PC-9 (cell line): ENCODE data around the gene ZP1. TPM values are rescaled to one million over a fixed set of nuclear protein-coding genes. Genes with fewer than 3 reads are reported as not detected.

Experiments used
- BruUV-seq: library from RNA; stranded (reverse); fragments of 400-500 nt; replicated peaks from 2 replicates; lab custom pipeline; 2021; lab: Mats Ljungman, UMichigan
- CTCF ChIA-PET: fragments of 300-600 bp; sonication (Branson Sonifier 250); formaldehyde crosslinking; loops from one replicate; lab custom pipeline; 2022; ENCODE audit warnings: antibody characterized with exemption; lab: Charles Lee
- POLR2A ChIA-PET: fragments of 300-600 bp; sonication (Branson Sonifier 250); formaldehyde crosslinking; loops from one replicate; lab custom pipeline; 2022; ENCODE audit warnings: antibody characterized with exemption; ENCODE audit not compliant: unreplicated experiment; lab: Charles Lee
- DNase-seq, 2 experiments: peaks; one replicate each; pipeline versions ENCODE4 v3.0.0 to v3.0.0-alpha.2; 2015 to 2022; ENCODE audit warnings: mixed read lengths in 1 of 2
- H2AFZ ChIP-seq: fragments of 200-600 bp; sonication (generic); 2 replicates; pipeline ENCODE4 v1.8.1; 2017; ENCODE audit warnings: antibody characterized with exemption
- H3F3A ChIP-seq: fragments of 200-600 bp; sonication (generic); 2 replicates; pipeline ENCODE4 v1.8.1; 2017; ENCODE audit warnings: antibody characterized with exemption, mild to moderate bottlenecking, low read depth; ENCODE audit not compliant: insufficient read depth
- H3K27ac ChIP-seq: fragments of 200-600 bp; sonication (generic); 2 replicates; pipeline ENCODE4 v1.6.1; 2016; ENCODE audit warnings: mixed run types
- H3K27me3 ChIP-seq: fragments of 200-600 bp; sonication (generic); 2 replicates; pipeline ENCODE4 v1.6.1; 2016; ENCODE audit warnings: low read depth, mixed run types; ENCODE audit not compliant: insufficient read depth
- H3K36me3 ChIP-seq: fragments of 200-600 bp; sonication (generic); 2 replicates; pipeline ENCODE4 v1.6.1; 2016; ENCODE audit warnings: low read depth, mixed run types
- H3K4me1 ChIP-seq: fragments of 200-600 bp; sonication (generic); replicated peaks from 2 replicates; pipeline ENCODE4 v1.6.1; 2016; ENCODE audit warnings: mixed run types; ENCODE audit not compliant: insufficient read depth
- H3K4me2 ChIP-seq: fragments of 200-600 bp; sonication (generic); 2 replicates; pipeline ENCODE4 v1.6.1; 2017; ENCODE audit warnings: mixed run types
- H3K4me3 ChIP-seq: fragments of 200-600 bp; sonication (generic); 2 replicates; pipeline ENCODE4 v1.6.1; 2016; ENCODE audit warnings: mixed run types
- H3K79me2 ChIP-seq: fragments of 200-600 bp; sonication (generic); 2 replicates; pipeline ENCODE4 v1.6.1; 2017; ENCODE audit warnings: low read depth, mixed run types
- H3K9me2 ChIP-seq: fragments of 200-600 bp; sonication (generic); 2 replicates; pipeline ENCODE4 v1.8.1; 2017; ENCODE audit warnings: mild to moderate bottlenecking; ENCODE audit not compliant: insufficient read depth
- H3K9me3 ChIP-seq: fragments of 200-600 bp; sonication (generic); 2 replicates; pipeline ENCODE4 v1.8.1; 2016; ENCODE audit warnings: low read depth; ENCODE audit not compliant: insufficient read depth
- H4K20me1 ChIP-seq: fragments of 200-600 bp; sonication (generic); 2 replicates; pipeline ENCODE4 v1.8.1; 2017; ENCODE audit not compliant: insufficient read depth
- EZH2 ChIP-seq: fragments of 200-600 bp; sonication (generic); IDR thresholded peaks from 2 replicates; pipeline ENCODE4 v1.8.0; 2017; ENCODE audit warnings: antibody characterized with exemption, low read depth
- intact Hi-C: fragments of 100-400 bp; cut with micrococcal nuclease; formaldehyde crosslinking; loops from one replicate; pipeline ENCODE4 v1.10.0; 2022; ENCODE audit not compliant: unreplicated experiment
- total RNA-seq: library from RNA; stranded (reverse); gene quantifications from 2 replicates; pipeline ENCODE4 v1.2.3, GENCODE V29; 2021
- TF ChIP-seq, protein P1 (sequence below): fragments of 200-600 bp; sonication (generic); conservative IDR thresholded peaks from 2 replicates; pipeline ENCODE4 v1.6.1; 2017; ENCODE audit warnings: mixed run types, antibody characterized with exemption, mild to moderate bottlenecking, moderate library complexity

The ZP1 gene
- total RNA-seq, 1 experiment from 2014 or later: not detected

DNA sequence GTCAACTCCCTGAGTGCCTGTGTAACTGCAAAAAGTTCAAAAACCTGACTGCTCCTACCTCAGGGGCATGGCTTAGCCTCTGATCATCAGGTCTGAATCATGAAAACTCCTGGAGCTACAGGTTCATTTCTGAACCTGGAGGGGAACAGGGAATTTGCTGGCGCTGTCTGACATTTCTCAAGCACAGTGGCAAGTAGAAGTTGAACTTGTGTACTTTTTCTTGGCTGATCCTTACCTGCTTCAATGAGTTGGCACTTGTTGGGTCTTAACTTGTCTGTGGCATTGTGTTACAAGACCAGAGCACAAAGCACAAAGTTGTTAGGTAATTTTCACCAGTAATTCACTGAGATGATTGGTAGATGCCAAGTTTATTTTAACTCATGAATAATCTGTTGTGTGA lies 49.9 kb downstream of the ZP1 start:
- no peaks in the 10 kb centered on the region for H3K9me2 ChIP-seq
- 0 out of 2 replicates have a peak, but pooled peaks cover 19% of the 10 kb centered on the region for H3K36me3 ChIP-seq
- no TSS peak for BruUV-seq
- H2AFZ ChIP-seq: no peak overlapping the region
- peaks cover 14% of the 10 kb centered on the region for H3F3A ChIP-seq
- H3K4me1 ChIP-seq: peaks cover 36% of the 10 kb centered on the region
- no peak for DNase-seq
- intact Hi-C loops: no loop called here
- CTCF ChIA-PET: no interaction called here
- POLR2A ChIA-PET: no interaction called here
- no peak overlapping the region for H3K4me2 ChIP-seq
- peaks cover 4% of the 10 kb centered on the region; the same call in 1 of the 2 replicates for H4K20me1 ChIP-seq
- H3K79me2 ChIP-seq: peaks cover 50% of the 10 kb centered on the region
- H3K9me3 ChIP-seq: no peaks in the 10 kb centered on the region
- no peak for TF ChIP-seq EZH2
- TF ChIP-seq, protein P1, sequence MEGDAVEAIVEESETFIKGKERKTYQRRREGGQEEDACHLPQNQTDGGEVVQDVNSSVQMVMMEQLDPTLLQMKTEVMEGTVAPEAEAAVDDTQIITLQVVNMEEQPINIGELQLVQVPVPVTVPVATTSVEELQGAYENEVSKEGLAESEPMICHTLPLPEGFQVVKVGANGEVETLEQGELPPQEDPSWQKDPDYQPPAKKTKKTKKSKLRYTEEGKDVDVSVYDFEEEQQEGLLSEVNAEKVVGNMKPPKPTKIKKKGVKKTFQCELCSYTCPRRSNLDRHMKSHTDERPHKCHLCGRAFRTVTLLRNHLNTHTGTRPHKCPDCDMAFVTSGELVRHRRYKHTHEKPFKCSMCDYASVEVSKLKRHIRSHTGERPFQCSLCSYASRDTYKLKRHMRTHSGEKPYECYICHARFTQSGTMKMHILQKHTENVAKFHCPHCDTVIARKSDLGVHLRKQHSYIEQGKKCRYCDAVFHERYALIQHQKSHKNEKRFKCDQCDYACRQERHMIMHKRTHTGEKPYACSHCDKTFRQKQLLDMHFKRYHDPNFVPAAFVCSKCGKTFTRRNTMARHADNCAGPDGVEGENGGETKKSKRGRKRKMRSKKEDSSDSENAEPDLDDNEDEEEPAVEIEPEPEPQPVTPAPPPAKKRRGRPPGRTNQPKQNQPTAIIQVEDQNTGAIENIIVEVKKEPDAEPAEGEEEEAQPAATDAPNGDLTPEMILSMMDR: no peak
- H3K27me3 ChIP-seq: no peaks in the 10 kb centered on the region
- H3K27ac ChIP-seq: no peak overlapping the region
- no peak overlapping the region for H3K4me3 ChIP-seq

DNA sequence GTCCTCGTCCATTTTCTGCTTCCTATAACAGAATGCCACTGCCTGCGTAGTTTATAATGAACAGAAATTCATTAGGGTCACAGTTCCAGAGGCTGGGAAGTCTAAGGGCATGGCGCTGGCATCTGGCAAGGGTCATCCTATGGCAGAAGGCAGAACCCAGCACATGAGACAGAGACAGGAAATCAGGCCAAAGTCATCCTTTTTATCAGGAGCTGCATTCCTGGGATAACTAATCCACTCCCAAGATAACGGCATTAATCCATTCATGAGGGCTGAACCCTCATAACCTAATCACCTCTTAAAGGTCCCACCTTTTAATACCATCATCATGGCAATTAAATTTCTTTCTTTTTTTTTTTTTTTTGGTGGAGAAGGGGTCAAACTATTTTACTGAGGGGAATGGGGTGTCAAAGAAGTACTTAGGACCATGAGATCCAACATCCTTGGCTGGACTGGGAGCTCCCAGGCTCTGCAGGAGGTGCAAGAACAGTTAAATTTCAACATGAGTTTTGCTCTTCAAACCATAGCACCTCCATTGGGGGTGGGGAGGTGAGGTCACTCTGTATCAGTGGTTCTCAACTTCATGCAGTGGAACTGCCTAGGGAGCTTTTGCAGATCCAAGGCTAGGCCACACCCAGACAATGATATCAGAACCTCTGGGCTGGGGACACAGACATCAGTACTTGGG lies 51.1 kb downstream of the ZP1 start:
- DNase-seq: no peak
- Histone ChIP-seq H3K4me3 (no peak overlapping the region), H2AFZ (no peak overlapping the region), H3F3A (peaks cover 17% of the 10 kb centered on the region), H3K9me3 (no peaks in the 10 kb centered on the region), H3K4me1 (peaks cover 30% of the 10 kb centered on the region), H3K27me3 (no peaks in the 10 kb centered on the region), H3K36me3 (0 out of 2 replicates have a peak, but pooled peaks cover 19% of the 10 kb centered on the region), H3K79me2 (peaks cover 50% of the 10 kb centered on the region), H3K9me2 (no peaks in the 10 kb centered on the region), H4K20me1 (peaks cover 4% of the 10 kb centered on the region; the same call in 1 of the 2 replicates), H3K4me2 (no peak overlapping the region), H3K27ac (no peak overlapping the region)
- ChIA-PET POLR2A (no interaction called here), CTCF (no interaction called here)
- intact Hi-C loops: no loop called here
- no TSS peak for BruUV-seq
- TF ChIP-seq, protein P1: no peak
- no peak for TF ChIP-seq EZH2

DNA sequence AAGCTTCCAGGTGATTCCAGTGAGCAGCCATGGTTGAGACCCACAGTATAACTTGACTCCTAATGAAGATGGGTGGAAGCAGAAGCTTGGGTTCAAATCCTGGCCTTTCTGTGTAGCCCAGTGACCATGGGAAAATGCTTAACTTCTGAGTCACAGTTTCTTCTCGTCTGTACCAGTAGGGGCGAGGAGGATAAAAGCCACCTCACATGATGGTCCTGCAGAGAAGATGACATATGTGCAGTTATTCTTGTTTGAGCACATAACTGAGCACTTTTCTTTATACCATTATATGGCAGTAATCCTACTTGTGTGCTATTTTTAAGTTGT lies 51.6 kb downstream of the ZP1 start:
- Histone ChIP-seq H3K27me3 (no peaks in the 10 kb centered on the region), H4K20me1 (peaks cover 4% of the 10 kb centered on the region; the same call in 1 of the 2 replicates), H3K4me3 (no peak overlapping the region), H3K36me3 (0 out of 2 replicates have a peak, but pooled peaks cover 19% of the 10 kb centered on the region), H2AFZ (no peak overlapping the region), H3K79me2 (peaks cover 50% of the 10 kb centered on the region), H3K9me3 (no peaks in the 10 kb centered on the region), H3K27ac (no peak overlapping the region), H3K9me2 (no peaks in the 10 kb centered on the region), H3K4me1 (peaks cover 34% of the 10 kb centered on the region), H3K4me2 (no peak overlapping the region), H3F3A (peaks cover 22% of the 10 kb centered on the region)
- ChIA-PET POLR2A (no interaction called here), CTCF (no interaction called here)
- DNase-seq: peak in 1 of 2 experiments; percentile 65
- TF ChIP-seq EZH2: no peak
- TF ChIP-seq, protein P1: no peak
- BruUV-seq: no TSS peak
- intact Hi-C loops: no loop called here
